NCI-H2171 (cell line): ENCODE measurements around the gene ANKS1B.

Experiments used
- DNase-seq: peaks from one replicate; lab custom pipeline; 2025; lab: John Stamatoyannopoulos, UW

ANKS1B gene

DNA sequence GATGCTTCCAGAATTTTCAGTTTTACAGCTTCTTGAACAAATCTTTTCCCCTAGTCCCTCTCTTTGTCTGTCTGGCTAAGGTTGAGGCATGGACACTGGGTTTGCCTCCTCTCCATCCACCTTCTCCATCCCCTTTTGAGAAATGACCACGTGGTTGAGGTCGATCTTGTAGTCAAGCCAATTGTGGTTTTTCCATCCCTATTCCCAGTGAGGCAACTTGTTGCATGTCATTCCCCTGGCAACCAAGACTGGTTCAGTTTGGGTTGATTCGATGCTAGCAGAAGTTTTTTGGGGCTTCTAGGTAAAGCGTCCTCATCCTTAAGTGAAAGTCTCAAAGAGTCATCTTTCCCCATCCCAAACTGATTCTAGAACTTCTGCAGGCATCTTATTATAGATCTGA is 1038.9 kb downstream of the ANKS1B start:
- DNase-seq = no peak

DNA sequence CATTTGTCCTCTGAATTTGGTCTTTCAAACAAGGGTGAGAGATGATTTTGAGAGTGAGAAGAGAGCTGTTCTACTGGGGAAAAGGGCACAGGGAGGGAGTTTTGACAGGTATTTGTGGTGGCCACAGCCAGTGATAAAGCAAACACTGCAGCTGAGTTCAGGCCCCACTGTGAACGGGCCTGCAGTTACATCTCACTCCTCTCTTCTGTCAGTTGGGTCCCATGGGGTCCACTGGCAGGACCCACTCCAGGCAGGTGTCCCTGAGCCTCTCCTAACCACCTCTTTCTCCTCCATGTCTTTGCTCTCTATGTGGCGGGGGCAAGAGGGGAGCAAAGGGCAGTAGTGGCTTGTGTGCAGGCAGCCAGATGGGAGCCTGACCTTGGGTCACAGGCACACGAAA is 1044.8 kb downstream of the ANKS1B start:
- no peak for DNase-seq

- no peak for DNase-seq
Measured at GRCh38 chr12:98939350-98939749, 1045.4 kb downstream of the ANKS1B start.

DNA sequence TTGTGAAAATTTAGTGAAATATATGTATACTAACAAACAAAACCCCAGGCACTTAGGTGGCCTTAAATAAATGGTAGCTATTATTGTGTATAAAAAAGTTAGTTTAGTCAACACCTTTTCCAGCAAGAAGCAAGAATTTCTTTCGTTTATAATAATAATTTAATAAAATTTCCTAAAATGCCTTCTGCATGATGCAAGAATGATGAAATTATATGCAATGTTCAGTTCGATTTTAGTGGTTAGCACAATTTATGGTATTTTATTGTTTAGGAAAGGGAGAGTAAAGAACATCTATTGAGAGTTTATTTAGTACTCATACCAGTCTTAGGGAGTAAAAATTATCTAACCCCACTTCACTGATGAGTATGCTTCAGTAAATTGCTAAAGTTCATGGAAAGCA is 1048.9 kb downstream of the ANKS1B start:
- no peak for DNase-seq

DNA sequence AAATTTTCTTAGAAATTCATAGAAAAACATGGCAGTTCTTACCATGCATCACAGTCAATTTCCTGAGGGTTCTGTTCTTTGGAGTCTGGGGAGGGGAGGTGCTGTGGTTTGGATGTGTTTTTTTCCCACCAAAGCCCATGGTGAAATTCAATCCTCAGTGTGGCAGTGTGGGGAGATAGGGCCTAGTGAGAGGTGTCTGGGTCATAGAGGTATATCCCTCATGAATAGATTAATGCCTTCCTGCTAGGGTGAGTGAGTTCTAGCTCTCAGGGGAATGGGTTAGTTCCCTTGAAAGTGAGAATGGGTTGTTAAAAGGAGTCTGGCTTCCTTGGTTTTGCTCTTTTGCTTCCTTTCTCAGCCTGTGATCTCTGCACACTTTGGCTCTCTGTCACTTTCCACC is 1061.9 kb downstream of the ANKS1B start:
- DNase-seq = no peak

DNA sequence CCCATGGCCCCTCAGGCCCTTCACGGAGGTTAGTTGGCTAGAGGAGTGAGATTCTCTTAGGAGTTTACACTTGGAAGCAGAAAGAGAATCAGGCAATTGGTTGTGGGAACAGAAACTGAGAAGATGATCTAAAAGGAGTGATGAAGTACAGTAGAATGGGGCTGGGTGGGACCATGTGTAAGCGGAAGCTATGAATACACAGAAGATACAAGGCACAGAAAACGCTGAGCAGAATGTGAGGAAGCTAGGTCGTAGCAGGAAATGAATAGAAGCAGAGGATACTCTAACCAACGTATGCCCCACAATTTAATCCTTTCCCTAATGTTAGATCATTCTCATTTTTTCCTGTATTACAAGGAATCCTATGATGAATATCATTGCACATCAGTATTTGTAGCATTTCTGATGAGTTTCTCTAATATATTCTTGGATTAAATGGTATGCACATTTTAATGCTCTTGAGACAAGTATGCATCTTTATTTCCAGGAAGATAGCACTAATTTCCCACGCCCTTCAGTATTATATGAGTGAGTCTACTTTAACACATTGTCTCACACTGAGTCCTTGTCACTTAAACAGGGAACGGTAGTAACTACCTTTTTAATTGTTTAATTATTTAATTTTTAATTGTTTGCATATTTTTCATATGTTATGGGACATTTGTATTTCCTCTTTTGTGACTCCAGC is 1066.4 kb downstream of the ANKS1B start:
- DNase-seq = no peak

DNA sequence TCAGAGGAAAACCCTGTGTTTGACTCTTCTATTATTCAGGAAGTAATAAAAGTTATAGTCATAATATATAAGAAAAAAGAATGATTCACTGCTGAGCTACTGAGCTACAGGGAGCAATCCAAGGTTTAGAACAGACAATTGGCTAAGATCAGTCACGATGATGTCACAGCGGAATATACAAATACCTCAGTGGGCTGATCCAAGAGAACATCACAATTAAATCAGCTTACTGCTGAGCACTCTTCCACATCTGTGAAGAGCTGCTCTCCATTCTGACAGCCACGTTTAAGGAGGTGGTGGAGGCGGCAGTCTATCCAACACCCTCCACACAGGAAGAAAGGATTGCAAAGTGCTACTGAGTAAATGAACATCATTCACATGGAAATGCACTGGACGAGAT is 1068.6 kb downstream of the ANKS1B start:
- no peak for DNase-seq

DNA sequence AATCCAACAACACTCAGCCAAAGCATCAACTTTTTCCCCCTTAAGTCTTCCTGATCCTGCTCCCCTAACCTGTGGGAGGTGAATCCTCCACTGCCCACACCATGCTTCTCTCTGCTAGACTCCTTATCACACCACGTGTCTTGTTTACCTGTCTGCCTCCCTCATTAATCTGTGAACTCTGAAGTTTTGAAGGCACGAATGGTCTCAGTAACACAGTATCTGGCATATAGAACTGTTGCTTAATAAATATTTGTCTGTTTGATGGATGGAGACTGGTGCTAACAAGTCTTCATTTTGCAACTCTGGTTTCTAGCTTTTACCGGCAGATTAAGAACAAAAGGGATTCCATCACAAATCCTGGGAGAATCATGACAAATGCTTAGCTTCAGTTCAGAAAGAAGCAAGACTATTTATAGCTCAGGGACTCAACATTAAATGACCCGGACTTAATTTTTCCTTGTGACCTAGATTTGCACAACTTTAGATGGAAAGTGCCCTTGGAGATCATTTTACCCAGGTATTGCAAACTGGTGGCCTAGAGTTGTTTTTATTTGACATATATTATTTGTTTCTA is 1072.2 kb downstream of the ANKS1B start:
- no peak for DNase-seq

DNA sequence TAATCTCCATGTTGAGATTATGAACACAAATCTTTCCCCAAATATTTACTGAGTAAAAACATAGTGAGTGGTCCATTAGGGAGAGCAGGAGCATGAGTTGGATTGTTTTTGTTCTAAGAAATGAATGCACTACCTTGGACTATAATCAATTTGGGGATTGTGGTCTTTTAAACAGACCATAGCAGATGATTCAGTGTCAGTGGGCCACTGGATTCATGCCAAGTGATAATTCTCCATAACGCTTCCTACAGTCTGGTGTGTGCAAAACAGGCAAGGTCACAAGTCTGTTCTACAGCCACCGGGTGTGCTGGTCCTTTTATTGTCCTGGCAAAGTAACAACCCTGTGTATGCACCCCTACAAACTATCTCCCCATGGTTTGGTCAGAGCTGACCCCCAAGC is 1073.3 kb downstream of the ANKS1B start:
- no peak for DNase-seq

DNA sequence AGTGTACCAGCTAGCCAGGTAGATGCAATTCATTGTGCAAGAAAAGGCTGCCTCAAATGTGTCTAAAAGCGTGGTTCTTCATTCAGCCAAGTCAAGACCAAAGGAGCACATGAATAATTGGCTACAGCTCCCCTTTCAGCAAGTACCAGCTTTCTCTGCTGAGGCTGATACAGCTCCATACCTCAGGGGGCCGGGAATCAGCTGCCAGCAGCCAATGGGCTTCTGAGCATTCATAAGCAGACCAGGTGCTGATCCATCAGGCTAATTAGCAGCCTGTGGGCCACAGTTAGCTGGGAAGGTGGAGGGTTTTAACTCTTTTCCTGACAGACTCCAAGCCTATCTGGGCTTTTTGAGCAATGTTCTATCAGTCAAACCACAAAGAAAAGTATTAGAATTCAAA is 1075.0 kb downstream of the ANKS1B start:
- DNase-seq = peak; percentile 64

DNA sequence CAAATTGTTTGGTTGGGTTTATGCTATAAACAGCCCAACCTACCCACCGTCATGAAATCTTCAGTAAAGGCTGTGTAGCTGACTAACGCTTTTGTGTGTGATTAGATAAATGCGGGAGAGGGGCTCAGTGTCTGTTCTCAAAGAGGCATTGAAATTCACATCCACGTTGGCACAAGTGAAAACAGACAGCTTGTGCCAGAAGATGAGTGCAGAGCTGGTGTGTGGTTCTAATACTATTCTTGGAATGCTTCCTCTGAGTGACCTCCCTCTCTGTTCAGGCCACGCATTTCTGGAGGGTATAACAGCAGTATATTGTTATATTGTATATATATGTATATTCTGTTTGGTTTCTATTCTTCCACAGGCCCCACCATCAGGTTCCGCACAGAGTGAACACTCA is 1075.9 kb downstream of the ANKS1B start:
- DNase-seq = no peak

- no peak for DNase-seq
Measured at GRCh38 chr12:98903875-98904274, 1080.9 kb downstream of the ANKS1B start.

DNA sequence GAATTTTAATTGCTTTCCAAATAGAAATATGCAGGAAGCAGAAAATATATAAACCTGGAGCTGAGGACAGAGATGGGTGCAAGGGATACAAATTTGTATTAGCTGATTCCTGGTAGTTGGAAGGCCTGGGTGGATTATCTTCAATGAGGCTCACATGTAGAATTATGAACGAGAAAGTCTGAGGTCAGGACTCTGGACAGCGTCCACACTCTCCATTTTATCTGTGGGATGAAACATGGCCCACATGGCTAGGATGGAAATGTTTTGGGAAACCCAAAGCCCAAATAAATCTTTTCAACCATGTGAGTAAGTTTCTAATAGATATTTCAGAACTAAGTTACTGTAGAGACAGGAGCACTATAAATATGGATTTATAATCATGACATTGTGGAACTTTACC is 1083.5 kb downstream of the ANKS1B start:
- DNase-seq = no peak

DNA sequence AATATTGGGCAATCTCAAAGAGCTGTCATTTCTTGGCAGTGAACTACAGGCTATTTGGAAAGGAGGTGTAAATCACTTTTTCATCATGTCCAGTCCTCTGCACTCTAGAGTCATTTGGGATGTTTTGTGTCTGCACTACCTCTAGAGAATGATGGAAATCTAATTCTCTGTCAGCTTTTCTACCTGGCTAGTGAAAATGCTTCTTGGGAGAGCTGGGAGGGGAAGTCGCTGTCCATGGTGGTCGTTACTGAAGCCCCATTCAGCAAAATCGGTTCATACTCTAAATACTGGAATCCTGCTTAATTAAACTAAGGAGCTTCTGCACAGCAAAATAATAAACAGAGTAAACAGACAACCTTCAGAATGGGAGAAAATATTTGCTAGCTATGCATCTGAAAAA is 1087.8 kb downstream of the ANKS1B start:
- DNase-seq = no peak

GRCh38 chr12:98895086-98895651 is 1089.6 kb downstream of the ANKS1B start:
- DNase-seq = peak; percentile 50

DNA sequence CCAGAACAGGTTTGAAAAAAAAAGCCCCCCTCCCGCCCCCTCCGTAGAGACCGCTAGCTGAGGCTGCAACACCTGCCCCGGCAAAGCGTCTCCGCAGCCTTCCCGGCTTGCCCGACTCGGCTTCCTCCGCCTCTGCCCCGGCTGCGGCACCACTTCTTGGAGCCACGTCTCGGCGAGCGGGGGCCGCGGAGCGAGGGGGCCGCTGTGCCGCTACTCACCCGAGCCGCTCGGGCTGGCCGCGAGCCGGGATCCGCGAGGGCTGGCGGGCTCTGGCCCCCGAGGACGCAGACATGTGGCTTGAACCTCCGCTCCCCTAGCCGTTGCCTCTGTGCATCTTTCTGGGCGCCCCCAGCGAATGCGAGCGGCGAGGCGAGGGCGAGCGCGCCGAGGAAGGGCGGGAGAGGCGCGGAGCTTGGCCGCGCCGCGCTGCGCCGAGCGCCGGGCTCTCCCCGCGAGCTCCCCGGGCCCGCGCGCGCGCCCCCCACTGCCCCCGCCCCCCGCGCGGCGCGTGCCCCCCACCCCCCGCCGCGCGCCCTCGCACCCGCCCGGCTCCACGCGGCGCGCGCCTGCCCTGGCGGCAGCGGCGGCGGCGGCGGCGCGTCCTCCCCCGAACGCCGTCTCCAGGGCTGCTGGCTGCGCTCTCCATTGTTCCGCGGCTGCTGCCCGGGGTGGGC is 1090.2 kb downstream of the ANKS1B start:
- peak; percentile 53 for DNase-seq

- DNase-seq = no peak
Measured at GRCh38 chr12:98893675-98894411, 1090.9 kb downstream of the ANKS1B start.

DNA sequence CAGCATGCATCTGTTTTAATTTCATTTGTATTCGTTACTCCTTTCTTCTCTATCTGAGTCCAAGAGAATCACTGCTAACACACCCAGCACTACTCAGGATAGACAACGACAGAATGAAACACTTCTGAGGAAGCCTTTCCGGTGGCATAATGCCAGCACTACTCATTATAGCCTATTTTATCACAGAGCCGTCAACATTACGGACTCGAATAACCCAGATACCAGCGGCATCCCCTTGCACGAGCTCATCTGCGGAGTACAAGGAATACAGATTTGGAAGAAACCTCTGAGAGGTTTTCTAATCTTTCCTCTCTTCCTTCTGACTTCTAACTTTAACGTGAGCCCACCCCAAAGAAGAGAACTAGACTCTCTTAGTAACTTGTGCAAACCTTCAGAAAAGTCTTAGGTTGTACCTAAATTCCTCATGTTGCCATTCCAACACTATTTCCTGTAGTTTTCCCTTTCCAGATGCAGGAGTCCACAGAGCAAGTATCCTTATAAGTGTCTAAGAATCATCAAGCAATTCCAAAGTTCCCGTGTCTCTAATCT is 1091.5 kb downstream of the ANKS1B start:
- DNase-seq = peak; percentile 2

- no peak for DNase-seq
Measured at GRCh38 chr12:98885778-98886177, 1099.0 kb downstream of the ANKS1B start.

GRCh38 chr12:98883231-98883630 is 1101.5 kb downstream of the ANKS1B start:
- DNase-seq = no peak

DNA sequence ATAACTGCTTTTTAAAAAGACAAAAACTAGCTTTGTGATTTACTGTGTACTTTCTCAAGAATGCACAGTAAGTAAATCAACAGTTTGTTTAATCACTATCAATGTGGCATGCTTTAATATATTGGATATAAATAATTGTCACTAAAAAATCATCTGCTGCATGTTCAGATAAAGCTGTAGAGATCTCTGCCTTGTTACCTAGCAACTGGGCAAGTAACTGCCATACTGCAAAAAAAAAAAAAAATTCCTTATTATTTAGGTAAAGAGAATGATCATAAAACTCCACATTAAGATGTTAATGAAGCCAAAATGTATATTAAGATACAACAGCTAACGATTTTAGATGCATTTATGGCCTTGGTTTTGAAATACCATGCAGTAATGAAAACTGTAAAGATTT is 1102.2 kb downstream of the ANKS1B start:
- DNase-seq = no peak

- DNase-seq = no peak
Measured at GRCh38 chr12:98873776-98874175, 1111.0 kb downstream of the ANKS1B start.
